ENCODE data around the gene TMPRSS7. TPM values are rescaled to one million over a fixed set of nuclear protein-coding genes. Genes with fewer than 3 reads are reported as not detected.

The TMPRSS7 gene
- total RNA-seq, 2 donors from 2014 or later = not detected

- no peak overlapping the region for H3K27ac ChIP-seq
- intact Hi-C loops (cut with DNase I) = no loop called here
Observed at GRCh38 chr3:112078125-112079083, 43.9 kb downstream of the TMPRSS7 start.

GRCh38 chr3:112083239-112083638, 48.7 kb downstream of the TMPRSS7 start:
- Histone ChIP-seq H3K4me1 (peaks cover 17% of the 10 kb centered on the region), H3K9me3 (no peaks in the 10 kb centered on the region), H3K27ac (no peak overlapping the region), H3K27me3 (no peaks in the 10 kb centered on the region), H3K36me3 (replicated peaks in 1 of 2; ENCODE audit: insufficient read depth in 1 of 2, low read depth in 2 of 2) (no peaks in the 10 kb centered on the region), H3K4me3 (no peak overlapping the region)
- no peak for TF ChIP-seq POLR2A (IDR thresholded peaks at IDR 0.05)
- TF ChIP-seq, protein P1, sequence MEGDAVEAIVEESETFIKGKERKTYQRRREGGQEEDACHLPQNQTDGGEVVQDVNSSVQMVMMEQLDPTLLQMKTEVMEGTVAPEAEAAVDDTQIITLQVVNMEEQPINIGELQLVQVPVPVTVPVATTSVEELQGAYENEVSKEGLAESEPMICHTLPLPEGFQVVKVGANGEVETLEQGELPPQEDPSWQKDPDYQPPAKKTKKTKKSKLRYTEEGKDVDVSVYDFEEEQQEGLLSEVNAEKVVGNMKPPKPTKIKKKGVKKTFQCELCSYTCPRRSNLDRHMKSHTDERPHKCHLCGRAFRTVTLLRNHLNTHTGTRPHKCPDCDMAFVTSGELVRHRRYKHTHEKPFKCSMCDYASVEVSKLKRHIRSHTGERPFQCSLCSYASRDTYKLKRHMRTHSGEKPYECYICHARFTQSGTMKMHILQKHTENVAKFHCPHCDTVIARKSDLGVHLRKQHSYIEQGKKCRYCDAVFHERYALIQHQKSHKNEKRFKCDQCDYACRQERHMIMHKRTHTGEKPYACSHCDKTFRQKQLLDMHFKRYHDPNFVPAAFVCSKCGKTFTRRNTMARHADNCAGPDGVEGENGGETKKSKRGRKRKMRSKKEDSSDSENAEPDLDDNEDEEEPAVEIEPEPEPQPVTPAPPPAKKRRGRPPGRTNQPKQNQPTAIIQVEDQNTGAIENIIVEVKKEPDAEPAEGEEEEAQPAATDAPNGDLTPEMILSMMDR (IDR thresholded peaks at IDR 0.05) = no peak
- DNase-seq (no peak), ATAC-seq (no peak)
- intact Hi-C loops (cut with DNase I) = no loop called here
- 85 to 87% methylated on average over 4 of the region's 4 CpGs for WGBS, 2 donors

More at GRCh38 chr3:112078125-112079083, 43.9 kb downstream of the TMPRSS7 start:
- Histone ChIP-seq H3K4me1 (peaks cover 20% of the 10 kb centered on the region), H3K9me3 (no peaks in the 10 kb centered on the region), H3K27me3 (no peaks in the 10 kb centered on the region), H3K36me3 (replicated peaks in 1 of 2; ENCODE audit: insufficient read depth in 1 of 2, low read depth in 2 of 2) (no peaks in the 10 kb centered on the region), H3K4me3 (no peak overlapping the region)
- 83% methylated on average over 10 of the region's 10 CpGs for WGBS, 2 donors
- TF ChIP-seq, protein P1 (IDR thresholded peaks at IDR 0.05) = no peak
- no peak for TF ChIP-seq POLR2A (IDR thresholded peaks at IDR 0.05)
- DNase-seq (no peak), ATAC-seq (no peak)

GRCh38 chr3:112084980-112085705, 50.6 kb downstream of the TMPRSS7 start:
- ATAC-seq (no peak), DNase-seq (peak in 1 of 4 donors; percentile 23)
- peaks cover 26% of the 10 kb centered on the region for H3K4me1 ChIP-seq
- no peak for TF ChIP-seq POLR2A (IDR thresholded peaks at IDR 0.05)
- TF ChIP-seq, protein P1 (IDR thresholded peaks at IDR 0.05) = no peak
- peak overlapping the region in 3 of 4 donors; percentile 87 to 94 (median 91) for H3K27ac ChIP-seq
- no peaks in the 10 kb centered on the region for H3K36me3 ChIP-seq (replicated peaks in 1 of 2; ENCODE audit: insufficient read depth in 1 of 2, low read depth in 2 of 2)
- H3K27me3 ChIP-seq = no peaks in the 10 kb centered on the region
- no peaks in the 10 kb centered on the region for H3K9me3 ChIP-seq
- WGBS, 2 donors = 66 to 68% methylated on average over 7 of the region's 7 CpGs
- H3K4me3 ChIP-seq = no peak overlapping the region
- intact Hi-C loops (cut with DNase I) = no loop called here

DNA sequence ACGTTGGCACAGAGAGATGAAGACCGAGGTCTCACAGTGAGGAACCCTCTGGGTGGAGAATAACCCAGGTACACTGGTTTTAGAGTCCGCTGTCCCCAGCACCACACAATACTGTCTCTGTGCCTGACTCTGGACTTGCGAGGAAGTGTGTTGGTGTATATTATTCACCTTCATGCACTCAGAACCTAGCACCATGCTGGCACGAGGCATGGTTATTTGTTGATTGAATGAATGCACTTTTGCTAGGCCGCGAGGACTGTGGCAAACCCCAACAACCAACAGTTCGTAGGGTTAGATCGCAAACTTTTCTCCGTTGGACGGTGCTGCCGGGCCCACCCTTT, 51.2 kb downstream of the TMPRSS7 start:
- H3K4me1 ChIP-seq = peaks cover 31% of the 10 kb centered on the region
- H3K27ac ChIP-seq = peak overlapping the region; percentile 85 to 94 (median 89)
- H3K4me3 ChIP-seq = peak overlapping the region in 1 of 2 donors; percentile 53
- no peak for ATAC-seq
- DNase-seq = peak in 1 of 4 donors; percentile 28
- TF ChIP-seq, protein P1 (IDR thresholded peaks at IDR 0.05) = no peak
- TF ChIP-seq POLR2A (IDR thresholded peaks at IDR 0.05) = no peak
- no peaks in the 10 kb centered on the region for H3K9me3 ChIP-seq
- H3K36me3 ChIP-seq (replicated peaks in 1 of 2; ENCODE audit: insufficient read depth in 1 of 2, low read depth in 2 of 2) = no peaks in the 10 kb centered on the region
- H3K27me3 ChIP-seq = no peaks in the 10 kb centered on the region
- WGBS, 2 donors = 23 to 25% methylated on average over 12 of the region's 12 CpGs
- intact Hi-C loops (cut with DNase I) = no loop called here

Data from body of pancreas (tissue), 4 donors.